ENCODE data around the gene OGFOD2.

OGFOD2 gene

DNA sequence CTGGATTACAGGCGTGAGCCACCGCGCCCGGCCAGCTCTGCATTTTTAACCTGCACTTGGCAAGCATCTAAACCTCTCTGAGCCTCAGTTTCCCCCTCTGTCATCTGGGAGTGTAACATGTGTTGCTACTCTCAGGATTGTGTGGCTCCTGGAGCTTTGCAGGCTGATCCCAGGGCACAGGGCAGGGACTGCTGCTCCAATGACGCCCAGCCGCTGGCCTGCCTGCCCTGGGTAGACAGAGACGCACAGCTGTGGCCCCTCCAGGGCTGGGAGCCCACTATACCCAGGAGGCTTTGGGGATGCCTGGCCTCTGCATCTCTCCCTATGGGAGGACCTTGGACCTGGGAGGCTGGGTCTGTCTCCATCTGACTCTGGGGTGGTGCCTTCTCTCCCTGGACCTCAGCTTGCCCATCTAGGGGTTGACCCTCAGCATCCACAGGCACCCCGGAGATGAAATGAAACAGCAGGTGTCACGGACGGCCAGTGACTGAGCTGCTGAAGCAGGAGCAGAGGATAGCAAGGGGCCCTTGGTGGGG is 19.2 kb downstream of the OGFOD2 start:
- Histone ChIP-seq H3K4me1 (ENCODE audit: insufficient read depth, low read length) (no peaks in the 10 kb centered on the region), H3K9me3 (ENCODE audit: control insufficient read depth, insufficient read depth, low read length) (no peaks in the 10 kb centered on the region), H3K9ac (ENCODE audit: low read depth, low read length) (no peak overlapping the region), H3K36me3 (ENCODE audit: insufficient read depth, low read length) (no peaks in the 10 kb centered on the region)

DNA sequence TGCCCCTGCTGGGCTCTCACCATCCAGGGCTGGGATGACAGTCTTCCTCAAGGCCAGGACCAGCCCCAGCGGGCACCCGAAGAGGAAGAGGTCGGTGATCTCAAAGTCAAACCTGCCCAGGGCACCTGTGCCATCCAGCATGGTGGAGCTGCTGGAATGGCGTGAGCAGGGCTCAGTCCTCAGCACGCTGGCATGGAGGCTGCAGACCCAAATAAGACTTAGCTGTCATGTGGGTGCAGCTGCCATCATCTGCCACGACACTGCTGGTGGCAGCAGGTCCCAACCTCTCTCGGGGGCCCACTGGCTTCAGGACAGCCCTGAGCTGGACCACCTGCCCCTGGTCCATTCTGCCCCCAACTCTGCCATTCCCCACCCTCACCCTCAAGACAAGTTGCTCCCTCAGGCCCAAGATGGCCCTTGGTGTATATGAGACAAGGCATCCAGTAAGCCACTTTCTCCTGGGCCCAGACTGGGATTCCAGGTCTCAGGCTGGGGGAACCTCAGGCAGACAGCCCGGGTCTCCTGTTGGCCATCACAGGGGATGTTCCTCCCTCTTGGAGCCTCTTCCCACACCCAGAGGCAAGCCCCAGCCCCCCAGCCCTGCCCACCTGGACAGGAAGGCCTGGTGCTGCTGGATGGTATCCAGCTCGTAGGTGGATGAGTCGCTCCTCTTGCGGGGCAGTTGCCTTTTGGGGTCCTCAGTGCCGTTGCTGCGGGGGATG is 19.9 kb downstream of the OGFOD2 start:
- Histone ChIP-seq H3K9me3 (ENCODE audit: control insufficient read depth, insufficient read depth, low read length) (no peaks in the 10 kb centered on the region), H3K9ac (ENCODE audit: low read depth, low read length) (no peak overlapping the region), H3K4me1 (ENCODE audit: insufficient read depth, low read length) (no peaks in the 10 kb centered on the region), H3K36me3 (ENCODE audit: insufficient read depth, low read length) (no peaks in the 10 kb centered on the region)

GRCh38 chr12:122995503-122996187 is 20.6 kb downstream of the OGFOD2 start:
- no peaks in the 10 kb centered on the region for H3K4me1 ChIP-seq (ENCODE audit: insufficient read depth, low read length)
- H3K36me3 ChIP-seq (ENCODE audit: insufficient read depth, low read length) = no peaks in the 10 kb centered on the region
- no peaks in the 10 kb centered on the region for H3K9me3 ChIP-seq (ENCODE audit: control insufficient read depth, insufficient read depth, low read length)
- no peak overlapping the region for H3K9ac ChIP-seq (ENCODE audit: low read depth, low read length)

DNA sequence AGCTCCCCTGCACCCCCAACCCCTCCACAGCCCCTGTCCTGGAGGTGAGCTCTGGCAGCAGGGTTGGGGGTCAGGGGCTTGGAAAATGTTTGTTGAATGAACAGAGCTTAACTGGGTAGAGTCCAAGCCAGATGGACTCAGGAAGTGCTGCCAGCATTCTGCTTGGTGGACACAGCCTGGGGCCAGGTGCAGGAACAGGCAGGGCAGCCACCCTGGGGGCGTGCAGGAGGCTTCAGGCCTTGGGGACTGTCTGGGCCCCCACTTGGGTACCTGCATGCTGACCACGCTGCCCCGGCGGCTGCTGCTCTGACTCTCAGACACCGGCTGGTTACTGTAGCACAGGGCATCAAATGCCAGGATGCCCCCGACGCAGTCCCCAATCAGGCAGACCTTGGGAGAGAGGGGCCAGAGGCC is 21.2 kb downstream of the OGFOD2 start:
- H3K4me1 ChIP-seq (ENCODE audit: insufficient read depth, low read length) = no peaks in the 10 kb centered on the region
- H3K9me3 ChIP-seq (ENCODE audit: control insufficient read depth, insufficient read depth, low read length) = no peaks in the 10 kb centered on the region
- no peak overlapping the region for H3K9ac ChIP-seq (ENCODE audit: low read depth, low read length)
- no peaks in the 10 kb centered on the region for H3K36me3 ChIP-seq (ENCODE audit: insufficient read depth, low read length)

GRCh38 chr12:122996621-122997342 is 21.7 kb downstream of the OGFOD2 start:
- no peaks in the 10 kb centered on the region for H3K36me3 ChIP-seq (ENCODE audit: insufficient read depth, low read length)
- H3K9ac ChIP-seq (ENCODE audit: low read depth, low read length) = no peak overlapping the region
- H3K9me3 ChIP-seq (ENCODE audit: control insufficient read depth, insufficient read depth, low read length) = no peaks in the 10 kb centered on the region
- H3K4me1 ChIP-seq (ENCODE audit: insufficient read depth, low read length) = no peaks in the 10 kb centered on the region

GRCh38 chr12:122997343-122998250 is 22.6 kb downstream of the OGFOD2 start:
- no peaks in the 10 kb centered on the region for H3K9me3 ChIP-seq (ENCODE audit: control insufficient read depth, insufficient read depth, low read length)
- no peaks in the 10 kb centered on the region for H3K4me1 ChIP-seq (ENCODE audit: insufficient read depth, low read length)
- H3K36me3 ChIP-seq (ENCODE audit: insufficient read depth, low read length) = no peaks in the 10 kb centered on the region
- H3K9ac ChIP-seq (ENCODE audit: low read depth, low read length) = no peak overlapping the region

GRCh38 chr12:122998316-122998715 is 23.3 kb downstream of the OGFOD2 start:
- Histone ChIP-seq H3K36me3 (ENCODE audit: insufficient read depth, low read length) (no peaks in the 10 kb centered on the region), H3K4me1 (ENCODE audit: insufficient read depth, low read length) (no peaks in the 10 kb centered on the region), H3K9ac (ENCODE audit: low read depth, low read length) (no peak overlapping the region), H3K9me3 (ENCODE audit: control insufficient read depth, insufficient read depth, low read length) (no peaks in the 10 kb centered on the region)

DNA sequence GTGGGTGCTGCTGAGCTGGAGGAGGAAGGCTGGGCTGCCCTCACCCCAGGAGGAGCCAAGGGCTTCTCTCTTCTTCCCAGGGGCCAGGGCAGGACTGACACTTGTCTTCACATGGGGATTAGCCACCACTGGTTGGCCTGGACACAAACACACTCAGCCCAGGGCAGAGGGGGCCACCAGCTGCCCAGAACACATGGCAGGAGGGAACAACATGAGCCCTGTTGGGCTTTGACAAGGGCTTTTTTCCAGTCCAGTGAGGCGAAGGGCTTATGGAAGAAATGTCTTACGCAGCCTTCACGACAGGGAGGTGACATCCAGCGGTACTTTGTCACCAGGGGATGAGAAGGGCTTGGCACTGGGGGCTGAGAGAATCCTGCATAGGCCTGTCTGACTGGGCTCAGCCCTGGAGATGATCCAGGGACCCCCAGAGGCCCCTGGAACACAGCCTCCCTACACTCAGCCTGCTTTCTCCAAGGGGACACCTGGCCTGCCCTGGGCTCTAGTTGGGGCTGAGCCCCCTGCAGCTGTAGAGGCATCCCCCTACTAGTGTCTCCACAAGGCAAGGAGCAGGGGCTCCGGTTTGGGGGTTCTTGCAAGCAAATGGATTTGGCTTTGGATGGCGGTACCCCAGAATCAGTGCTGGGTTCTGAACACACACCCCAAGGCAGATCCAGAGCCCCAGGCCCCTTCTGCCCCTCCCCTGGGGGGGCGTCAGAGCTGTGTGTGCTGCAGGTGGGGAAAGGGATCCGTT is 24.3 kb downstream of the OGFOD2 start:
- H3K9ac ChIP-seq (ENCODE audit: low read depth, low read length) = no peak overlapping the region
- H3K36me3 ChIP-seq (ENCODE audit: insufficient read depth, low read length) = no peaks in the 10 kb centered on the region
- no peaks in the 10 kb centered on the region for H3K9me3 ChIP-seq (ENCODE audit: control insufficient read depth, insufficient read depth, low read length)
- no peaks in the 10 kb centered on the region for H3K4me1 ChIP-seq (ENCODE audit: insufficient read depth, low read length)

DNA sequence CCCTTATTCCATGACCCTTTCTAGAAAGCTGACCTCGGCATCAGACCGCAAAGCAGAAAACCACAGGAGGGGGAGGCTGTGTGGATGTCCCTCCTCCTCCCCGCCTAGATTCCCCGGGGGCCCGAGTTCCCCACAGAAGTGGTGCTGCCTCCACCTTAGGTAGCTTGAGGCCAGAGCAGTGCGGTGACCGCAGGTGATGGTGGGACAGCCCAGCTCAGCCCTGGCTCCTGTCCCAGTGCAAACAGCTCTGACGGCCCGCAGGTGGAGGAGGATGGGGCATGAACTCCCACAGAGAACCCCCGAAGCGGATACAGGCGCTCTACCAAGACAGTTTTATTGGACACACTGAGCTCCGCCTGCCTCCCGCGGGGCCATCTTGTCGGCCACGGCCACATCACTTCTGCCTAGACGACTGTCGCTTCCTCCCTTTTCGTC is 25.0 kb downstream of the OGFOD2 start:
- Histone ChIP-seq H3K36me3 (ENCODE audit: insufficient read depth, low read length) (no peaks in the 10 kb centered on the region), H3K4me1 (ENCODE audit: insufficient read depth, low read length) (no peaks in the 10 kb centered on the region), H3K9ac (ENCODE audit: low read depth, low read length) (no peak overlapping the region), H3K9me3 (ENCODE audit: control insufficient read depth, insufficient read depth, low read length) (no peaks in the 10 kb centered on the region)

DNA sequence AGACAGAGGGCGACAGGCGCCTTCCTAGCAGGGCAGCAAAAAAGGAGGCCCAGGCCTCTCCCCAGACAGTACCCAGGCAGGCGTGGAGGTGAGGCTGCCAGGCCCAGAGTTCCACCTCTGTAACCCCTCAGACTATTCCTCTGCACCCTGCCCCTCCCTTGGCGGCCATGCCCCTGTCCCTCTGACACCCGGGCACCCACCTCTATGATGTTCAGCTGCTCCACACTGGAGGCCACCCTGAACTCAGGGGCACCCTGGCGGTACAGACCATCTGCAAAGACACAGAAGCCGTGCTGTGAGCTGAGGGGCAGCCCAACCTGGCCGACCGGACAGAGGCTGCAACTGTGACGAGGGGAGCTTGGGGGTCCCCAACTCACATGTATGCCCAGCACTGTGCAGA is 25.5 kb downstream of the OGFOD2 start:
- no peaks in the 10 kb centered on the region for H3K9me3 ChIP-seq (ENCODE audit: control insufficient read depth, insufficient read depth, low read length)
- no peak overlapping the region for H3K9ac ChIP-seq (ENCODE audit: low read depth, low read length)
- H3K36me3 ChIP-seq (ENCODE audit: insufficient read depth, low read length) = no peaks in the 10 kb centered on the region
- H3K4me1 ChIP-seq (ENCODE audit: insufficient read depth, low read length) = no peaks in the 10 kb centered on the region

DNA sequence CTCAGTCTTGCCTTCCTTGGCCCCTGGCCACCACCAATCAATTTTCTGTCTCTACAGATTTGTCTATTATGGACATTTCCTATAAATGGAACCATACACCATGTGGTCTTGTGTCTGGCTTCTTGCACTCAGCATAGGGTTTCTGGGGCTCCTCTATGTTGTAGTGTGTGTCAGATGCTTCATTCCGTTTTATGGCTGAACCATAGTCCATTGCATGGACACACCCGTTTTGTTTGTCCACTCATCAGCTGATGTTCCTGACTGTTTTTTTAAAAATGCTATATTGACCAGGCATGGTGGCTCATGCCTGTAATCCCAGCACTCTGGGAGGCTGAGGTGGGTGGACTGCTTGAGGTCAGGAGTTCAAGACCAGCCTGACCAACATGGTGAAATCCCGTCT is 26.4 kb downstream of the OGFOD2 start:
- H3K9ac ChIP-seq (ENCODE audit: low read depth, low read length) = no peak overlapping the region
- H3K4me1 ChIP-seq (ENCODE audit: insufficient read depth, low read length) = no peaks in the 10 kb centered on the region
- no peaks in the 10 kb centered on the region for H3K36me3 ChIP-seq (ENCODE audit: insufficient read depth, low read length)
- H3K9me3 ChIP-seq (ENCODE audit: control insufficient read depth, insufficient read depth, low read length) = no peaks in the 10 kb centered on the region

GRCh38 chr12:123003257-123003656 is 28.2 kb downstream of the OGFOD2 start:
- H3K36me3 ChIP-seq (ENCODE audit: insufficient read depth, low read length) = no peaks in the 10 kb centered on the region
- H3K9ac ChIP-seq (ENCODE audit: low read depth, low read length) = no peak overlapping the region
- no peaks in the 10 kb centered on the region for H3K4me1 ChIP-seq (ENCODE audit: insufficient read depth, low read length)
- no peaks in the 10 kb centered on the region for H3K9me3 ChIP-seq (ENCODE audit: control insufficient read depth, insufficient read depth, low read length)

- H3K36me3 ChIP-seq (ENCODE audit: insufficient read depth, low read length) = no peaks in the 10 kb centered on the region
- no peaks in the 10 kb centered on the region for H3K9me3 ChIP-seq (ENCODE audit: control insufficient read depth, insufficient read depth, low read length)
- H3K4me1 ChIP-seq (ENCODE audit: insufficient read depth, low read length) = no peaks in the 10 kb centered on the region
- H3K9ac ChIP-seq (ENCODE audit: low read depth, low read length) = no peak overlapping the region
These were observed 29.2 kb downstream of the OGFOD2 start for GRCh38 chr12:123004287-123004686.

Measured in ES-I3 (cell line).